ENCODE results near the gene THOC6. TPM values are rescaled to one million over a fixed set of nuclear protein-coding genes. Genes with fewer than 3 reads are reported as not detected.

THOC6 gene
- total RNA-seq, 1 donor from 2014 or later: 30.2 TPM

GRCh38 chr16:3014971-3015370 is 8.9 kb upstream of the THOC6 start:
- Mint-ChIP-seq H3K4me1 (ENCODE audit: low read depth, unreplicated experiment) (no peaks in the 10 kb centered on the region), H3K4me3 (ENCODE audit: unreplicated experiment) (peak overlapping the region; percentile 15), H3K9me3 (ENCODE audit: unreplicated experiment) (peaks cover 4% of the 10 kb centered on the region), H3K27ac (ENCODE audit: unreplicated experiment) (no peak overlapping the region), H3K27me3 (ENCODE audit: unreplicated experiment) (peaks cover 16% of the 10 kb centered on the region), H3K36me3 (ENCODE audit: unreplicated experiment) (no peaks in the 10 kb centered on the region)
- TF ChIP-seq CTCF (IDR thresholded peaks at IDR 0.05; ENCODE audit: partially characterized antibody, unreplicated experiment): no peak
- no peak for DNase-seq

GRCh38 chr16:3015865-3016521 is 7.8 kb upstream of the THOC6 start:
- no peak for DNase-seq
- peaks cover 16% of the 10 kb centered on the region for H3K27me3 Mint-ChIP-seq (ENCODE audit: unreplicated experiment)
- no peak overlapping the region for H3K27ac Mint-ChIP-seq (ENCODE audit: unreplicated experiment)
- H3K4me1 Mint-ChIP-seq (ENCODE audit: low read depth, unreplicated experiment): no peaks in the 10 kb centered on the region
- no peak for TF ChIP-seq CTCF (IDR thresholded peaks at IDR 0.05; ENCODE audit: partially characterized antibody, unreplicated experiment)
- H3K36me3 Mint-ChIP-seq (ENCODE audit: unreplicated experiment): no peaks in the 10 kb centered on the region
- no peak overlapping the region for H3K4me3 Mint-ChIP-seq (ENCODE audit: unreplicated experiment)
- H3K9me3 Mint-ChIP-seq (ENCODE audit: unreplicated experiment): peaks cover 5% of the 10 kb centered on the region

GRCh38 chr16:3017344-3017743 is 6.5 kb upstream of the THOC6 start:
- no peak for DNase-seq
- TF ChIP-seq CTCF (IDR thresholded peaks at IDR 0.05; ENCODE audit: partially characterized antibody, unreplicated experiment): no peak
- H3K27me3 Mint-ChIP-seq (ENCODE audit: unreplicated experiment): peaks cover 19% of the 10 kb centered on the region
- H3K9me3 Mint-ChIP-seq (ENCODE audit: unreplicated experiment): peaks cover 2% of the 10 kb centered on the region
- no peaks in the 10 kb centered on the region for H3K36me3 Mint-ChIP-seq (ENCODE audit: unreplicated experiment)
- H3K4me3 Mint-ChIP-seq (ENCODE audit: unreplicated experiment): peak overlapping the region; percentile 76
- H3K27ac Mint-ChIP-seq (ENCODE audit: unreplicated experiment): no peak overlapping the region
- H3K4me1 Mint-ChIP-seq (ENCODE audit: low read depth, unreplicated experiment): peaks cover 7% of the 10 kb centered on the region

GRCh38 chr16:3017794-3018506 is 5.9 kb upstream of the THOC6 start, which contains the start of gene CLDN6:
TSS of gene CLDN6 (minus strand) at chr16:3018183. CDS start at chr16:3016021, 2,162 bp downstream.
- Mint-ChIP-seq H3K9me3 (ENCODE audit: unreplicated experiment) (peaks cover 2% of the 10 kb centered on the region), H3K27me3 (ENCODE audit: unreplicated experiment) (peaks cover 19% of the 10 kb centered on the region), H3K4me1 (ENCODE audit: low read depth, unreplicated experiment) (peaks cover 9% of the 10 kb centered on the region), H3K4me3 (ENCODE audit: unreplicated experiment) (peak within 1 kb of the TSS; percentile 90), H3K36me3 (ENCODE audit: unreplicated experiment) (no peaks in the 10 kb centered on the region), H3K27ac (ENCODE audit: unreplicated experiment) (peak within 1 kb of the TSS; percentile 78)
- peak; percentile 90 for DNase-seq
- TF ChIP-seq CTCF (IDR thresholded peaks at IDR 0.05; ENCODE audit: partially characterized antibody, unreplicated experiment): peak; percentile 70
